HG02938 (cell line): ENCODE data around the gene DCTN3.
A peak's percentile ranks its signal among the peaks of the same experiment; 100 is the strongest.

ENCODE experiments used
- ATAC-seq: cut with Tn5 transposase; IDR thresholded peaks from one replicate; pipeline ENCODE4 v1.9.1; 2021; ENCODE audit warnings: mild to moderate bottlenecking, moderate library complexity; ENCODE audit not compliant: unreplicated experiment

Gene DCTN3

GRCh38 chr9:34620061-34620994 lies at the start of gene DCTN3:
DCTN3 (minus strand) TSS chr9:34620495; CDS start chr9:34620464, 31 bp downstream.
- ATAC-seq, result peak; percentile 96

- ATAC-seq, result peak; percentile 48
Observed at GRCh38 chr9:34665381-34666250, 45.3 kb upstream of the DCTN3 start.

GRCh38 chr9:34665067-34665380 lies 44.7 kb upstream of the DCTN3 start:
- ATAC-seq, result no peak

- peak; percentile 58 for ATAC-seq
Observed at GRCh38 chr9:34664281-34665066, 44.2 kb upstream of the DCTN3 start.

GRCh38 chr9:34663303-34663605 lies 43.0 kb upstream of the DCTN3 start:
- no peak for ATAC-seq

GRCh38 chr9:34662526-34663302 lies 42.4 kb upstream of the DCTN3 start, which contains the start of gene CCL27:
CCL27 (minus strand) TSS chr9:34662657; CDS start chr9:34662633, 24 bp downstream.
- no peak for ATAC-seq

GRCh38 chr9:34659592-34660253 lies 39.4 kb upstream of the DCTN3 start:
- ATAC-seq, result no peak

- no peak for ATAC-seq
Observed at GRCh38 chr9:34658461-34658860, 38.2 kb upstream of the DCTN3 start.

GRCh38 chr9:34656992-34657391 lies 36.7 kb upstream of the DCTN3 start:
- no peak for ATAC-seq

- no peak for ATAC-seq
Observed at GRCh38 chr9:34655394-34655793, 35.1 kb upstream of the DCTN3 start.

- ATAC-seq, result no peak
Observed at GRCh38 chr9:34654323-34655051, 34.2 kb upstream of the DCTN3 start.

- ATAC-seq, result no peak
Observed at GRCh38 chr9:34653151-34654072, 33.1 kb upstream of the DCTN3 start.

GRCh38 chr9:34652602-34653000 lies 32.3 kb upstream of the DCTN3 start:
- no peak for ATAC-seq

- no peak for ATAC-seq
Observed at GRCh38 chr9:34651876-34652601, 31.7 kb upstream of the DCTN3 start, which contains the start of gene IL11RA. IL11RA (plus strand) TSS chr9:34652185; CDS start chr9:34655218, 3,033 bp downstream.

- no peak for ATAC-seq
Observed at GRCh38 chr9:34651321-34651720, 31.0 kb upstream of the DCTN3 start.

GRCh38 chr9:34650816-34651215 lies 30.5 kb upstream of the DCTN3 start:
- no peak for ATAC-seq

- no peak for ATAC-seq
Observed at GRCh38 chr9:34648673-34649072, 28.4 kb upstream of the DCTN3 start.
